K562 (cell line): ENCODE results near the gene PACC1. TPM values are rescaled to one million over a fixed set of nuclear protein-coding genes. Genes with fewer than 3 reads are reported as not detected.

ENCODE experiments used
- AFF1 ChIP-seq, 2 experiments: fragments of 450-650 bp; IDR thresholded peaks; 2 replicates each; pipeline ENCODE4 v1.6.1; 2018; ENCODE audit warnings: mild to moderate bottlenecking in 2 of 2, low read depth in 1 of 2; ENCODE audit not compliant: partially characterized antibody in 2 of 2
- DEAF1 ChIP-seq: fragments of 450-650 bp; formaldehyde crosslinking; IDR thresholded peaks from 2 replicates; pipeline ENCODE4 v1.4.0; 2020; ENCODE audit warnings: mild to moderate bottlenecking, moderate library complexity
- EP400 ChIP-seq: fragments of 450-650 bp; IDR thresholded peaks from 2 replicates; pipeline ENCODE4 v1.6.1; 2017; ENCODE audit warnings: antibody characterized with exemption, mild to moderate bottlenecking, moderate library complexity
- FOXP1 ChIP-seq: sonication (generic); formaldehyde crosslinking; IDR thresholded peaks from 2 replicates; pipeline ENCODE4 v1.8.0; 2022; ENCODE audit warnings: mild to moderate bottlenecking, missing genetic modification reagents
- GTF3C2 ChIP-seq: IDR thresholded peaks from 3 replicates; pipeline ENCODE4 v1.6.1; 2011; ENCODE audit warnings: borderline replicate concordance, mild to moderate bottlenecking, moderate library complexity; ENCODE audit not compliant: insufficient read length; ENCODE audit errors: extremely low read depth
- NFRKB ChIP-seq: fragments of 450-650 bp; IDR thresholded peaks from 2 replicates; pipeline ENCODE4 v1.6.1; 2016; ENCODE audit warnings: low read depth
- POLR2AphosphoS5 ChIP-seq: IDR thresholded peaks from 2 replicates; pipeline ENCODE4 v1.6.1; 2011; ENCODE audit warnings: mild to moderate bottlenecking, low read depth, low read length, moderate library complexity; ENCODE audit not compliant: control insufficient read depth, insufficient read depth
- SMARCC2 ChIP-seq: fragments of 450-650 bp; IDR thresholded peaks from 2 replicates; pipeline ENCODE4 v1.6.1; 2017; ENCODE audit warnings: antibody characterized with exemption, moderate library complexity, mild to moderate bottlenecking, low read depth
- SP1 ChIP-seq: sonication (generic); formaldehyde crosslinking; IDR thresholded peaks from 2 replicates; pipeline ENCODE4 v1.8.1; 2022; ENCODE audit warnings: mild to moderate bottlenecking, missing genetic modification reagents
- ZBED1 ChIP-seq: IDR thresholded peaks from 2 replicates; pipeline ENCODE4 v1.6.1; 2014
- ZBTB34 ChIP-seq: fragments of 250-450 bp; sonication (Bioruptor Pico); IDR thresholded peaks from 2 replicates; pipeline ENCODE4 v1.8.0; 2021; ENCODE audit warnings: mild to moderate bottlenecking, moderate library complexity
- ZNF121 ChIP-seq: sonication (generic); formaldehyde crosslinking; conservative IDR thresholded peaks from 2 replicates; pipeline ENCODE4 v1.8.0; 2022; ENCODE audit warnings: missing genetic modification reagents
- ZNF592 ChIP-seq: fragments of 450-650 bp; IDR thresholded peaks from 2 replicates; pipeline ENCODE4 v1.6.1; 2017; ENCODE audit warnings: antibody characterized with exemption, mild to moderate bottlenecking
- polyA plus RNA-seq, 8 experiments: library from polyadenylated mRNA; depleted of rRNA in 4 of 8; stranded (reverse) in 5 of 8; unstranded in 3 of 8; fragments of >200 nt; fragmentation: Nextera tagmentation in 2 of 8; fragmentation: Illumina TruSeq in 1 of 8; extraction: Ambion mirVana in 2 of 8; extraction: Trizol in 1 of 8; gene quantifications; 2 replicates each; pipeline versions ENCODE4 v1.2.1 to v1.2.3, GENCODE V29; 2011 to 2014; ENCODE audit warnings: inconsistent platforms in 1 of 8, missing spikeins in 1 of 8
- total RNA-seq, 7 experiments: library from RNA; depleted of rRNA in 6 of 7; stranded (reverse); fragments of >200 nt in 6 of 7; fragmentation: Illumina TruSeq in 2 of 7; extraction: Trizol in 2 of 7; gene quantifications; 2 replicates each; pipeline versions ENCODE4 v1.2.1 to v1.2.3, GENCODE V29; 2011 to 2021; ENCODE audit warnings: low replicate concordance in 1 of 7

The PACC1 gene
- total and polyA plus RNA-seq, 9 of the 15 experiments (the other 6 are each of a cell fraction or from before 2014, with no cell fraction given), result 7.1 to 19.3 (median 14.9) TPM

GRCh38 chr1:212432272-212432660 is 17.6 kb upstream of the PACC1 start (continued):
- TF ChIP-seq DEAF1 (CRISPR knock-in tag), result 0 out of 2 replicates have a peak, but pooled peaks have one; percentile 9
- TF ChIP-seq SP1 (CRISPR knock-in tag), result peak; percentile 13; the same call in 1 of the 2 replicates
- peak; percentile 46; the same call in 1 of the 2 replicates for TF ChIP-seq EP400
- 0 out of 2 replicates have a peak, but pooled peaks have one; percentile 39 for TF ChIP-seq SMARCC2
- TF ChIP-seq GTF3C2, result no peak
- 0 out of 2 replicates have a peak, but pooled peaks have one; percentile 4 for TF ChIP-seq ZBED1
- no peak for TF ChIP-seq FOXP1
- 0 out of 2 replicates have a peak, but pooled peaks have one; percentile 11 for TF ChIP-seq NFRKB
- no peak for TF ChIP-seq POLR2AphosphoS5
- peak in 1 of 2 experiments; percentile 56 for TF ChIP-seq AFF1 (IDR thresholded peaks at IDR 0.05; ENCODE audit: low read depth in 1 of 2, partially characterized antibody in 2 of 2)
- TF ChIP-seq ZNF592, result peak; percentile 5; the same call in 1 of the 2 replicates
- TF ChIP-seq ZBTB34 (CRISPR knock-in tag), result no peak
- no peak for TF ChIP-seq ZNF121 (CRISPR knock-in tag)
